GM12872 (cell line): ENCODE measurements around the gene ARMH1.

Source experiments
- CTCF ChIP-seq: IDR thresholded peaks from 3 replicates; pipeline ENCODE4 v1.5.1; 2011; ENCODE audit warnings: low read depth, mild to moderate bottlenecking, low read length, moderate library complexity; ENCODE audit not compliant: insufficient read depth

ARMH1 gene

GRCh38 chr1:44632598-44632997, 41.9 kb upstream of the ARMH1 start:
- no peak for TF ChIP-seq CTCF

DNA sequence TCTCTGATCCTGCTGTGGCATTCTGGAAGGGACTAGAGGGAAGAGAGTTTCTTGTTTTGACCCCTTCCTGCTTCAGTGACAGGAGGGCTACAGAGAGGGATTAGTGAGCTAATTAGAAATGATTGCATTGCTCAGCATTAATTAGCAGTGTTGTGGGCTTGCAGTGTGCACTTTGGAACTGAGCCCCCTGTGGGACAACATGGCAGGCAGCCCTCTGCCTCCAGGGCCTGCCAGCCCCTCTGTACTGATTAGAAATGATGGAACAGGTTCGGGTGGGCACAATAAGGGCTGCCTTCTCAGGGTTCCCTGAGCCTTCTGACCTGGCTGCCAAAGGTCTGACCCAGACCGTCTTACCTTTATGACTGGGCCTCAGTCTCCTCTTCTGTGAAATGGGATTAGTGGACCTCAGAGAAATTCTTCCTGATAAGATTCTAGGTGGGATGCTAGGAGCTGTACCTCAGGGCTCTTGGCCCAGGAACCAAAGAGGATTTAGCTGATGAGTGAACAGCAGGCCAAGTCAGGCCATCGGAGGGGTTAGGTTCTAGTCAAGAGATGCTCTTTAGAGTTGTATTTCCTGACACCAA, 39.8 kb upstream of the ARMH1 start:
- TF ChIP-seq CTCF = no peak

DNA sequence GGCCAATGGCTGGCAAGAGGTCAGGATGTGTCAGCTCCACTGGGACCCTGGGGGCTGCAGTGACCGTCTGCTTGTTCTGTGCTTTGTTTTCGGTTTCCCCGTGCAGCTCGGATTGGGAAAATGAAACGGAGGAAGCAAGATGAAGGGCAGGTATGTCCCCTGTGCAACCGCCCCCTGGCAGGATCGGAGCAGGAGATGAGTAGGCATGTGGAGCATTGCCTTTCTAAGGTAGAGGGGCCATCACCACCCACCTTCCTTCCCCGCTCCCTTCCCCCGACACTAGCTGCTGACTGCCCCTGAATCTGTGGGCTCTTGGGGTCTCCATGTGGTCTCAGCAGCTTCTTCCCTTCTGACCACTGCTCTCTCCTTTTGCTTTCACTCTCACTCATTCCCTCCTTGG, 39.1 kb upstream of the ARMH1 start:
- TF ChIP-seq CTCF = no peak

- TF ChIP-seq CTCF = no peak
Measured at GRCh38 chr1:44636083-44636687, 38.3 kb upstream of the ARMH1 start.

GRCh38 chr1:44636688-44637598, 37.6 kb upstream of the ARMH1 start:
- TF ChIP-seq CTCF = no peak

DNA sequence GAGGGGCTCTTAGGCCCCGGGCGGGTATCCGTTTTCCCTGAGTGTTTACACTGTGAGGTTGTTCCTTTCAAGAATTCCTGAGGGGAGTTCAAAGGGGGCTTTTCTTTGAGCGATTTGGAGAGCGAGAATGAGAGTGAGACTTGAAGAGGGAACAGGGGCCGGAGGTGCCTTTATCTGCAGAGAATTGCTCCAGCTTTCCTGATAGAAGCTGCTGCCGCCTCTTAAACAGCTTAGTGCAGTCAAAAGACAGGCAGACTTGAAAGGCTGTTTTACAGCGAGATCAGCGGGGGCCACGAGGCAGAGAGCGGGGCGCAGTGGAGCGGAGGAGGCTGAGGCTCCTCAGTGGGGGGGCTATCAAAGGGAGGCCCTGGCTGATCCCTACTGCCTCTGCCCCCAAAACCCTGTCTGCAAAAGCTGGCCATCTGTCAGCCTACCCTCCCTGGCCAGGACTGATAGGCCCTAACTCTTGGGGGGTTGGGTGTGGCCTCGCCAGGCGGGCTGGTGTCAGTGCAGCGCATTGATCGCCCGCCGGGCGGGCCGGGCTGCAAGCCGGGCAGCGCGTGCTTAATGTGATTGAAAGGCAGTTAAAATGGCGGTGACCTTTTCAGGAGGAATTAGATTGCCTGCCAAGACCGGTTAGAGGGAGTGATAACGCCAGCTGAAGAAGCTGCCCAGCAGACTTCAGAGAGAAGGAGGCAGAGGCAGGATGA, 36.7 kb upstream of the ARMH1 start:
- no peak for TF ChIP-seq CTCF
